GM12878 (cell line): ENCODE results near the gene ANTKMT. TPM values are rescaled to one million over a fixed set of nuclear protein-coding genes. Genes with fewer than 3 reads are reported as not detected.

Experiments
- ATAC-seq: fragments of 200-7000 bp; cut with Tn5 transposase; 3 replicates; pipeline ENCODE4 v1.9.1; 2020; ENCODE audit warnings: mild to moderate bottlenecking, moderate library complexity
- BruUV-seq: library from RNA; stranded (reverse); fragments of 400-500 nt; replicated peaks from 2 replicates; lab custom pipeline; 2021; lab: Mats Ljungman, UMichigan
- CTCF ChIA-PET: fragments of 300-600 bp; sonication (Branson Sonifier 250); formaldehyde crosslinking; extraction: SDS; loops from one replicate; lab custom pipeline; 2021; ENCODE audit warnings: inconsistent platforms; lab: Yijun Ruan, JAX
- POLR2A ChIA-PET: fragments of 350-600 bp; formaldehyde crosslinking; extraction: SDS; loops from one replicate; lab custom pipeline; 2021; ENCODE audit warnings: inconsistent platforms; lab: Charles Lee
- RAD21 ChIA-PET: fragments of 300-600 bp; sonication (Branson Sonifier 250); formaldehyde crosslinking; loops from one replicate; lab custom pipeline; 2023; ENCODE audit warnings: antibody characterized with exemption; ENCODE audit not compliant: unreplicated experiment; lab: Charles Lee
- SMC1A ChIA-PET: fragments of 300-600 bp; sonication (Branson Sonifier 250); formaldehyde crosslinking; loops from one replicate; lab custom pipeline; 2023; ENCODE audit not compliant: unreplicated experiment, uncharacterized antibody; lab: Charles Lee
- DNase-seq: peaks from one replicate; pipeline ENCODE4 v3.0.0-alpha.2; 2011; ENCODE audit warnings: low read depth, low spot score
- FAIRE-seq: peaks from 3 replicates; lab custom pipeline; 2011; peaks lifted over from hg19 to GRCh38; lab: Jason Lieb, UNC
- H2AFZ ChIP-seq: 2 replicates; pipeline ENCODE4 v1.6.0; 2011; ENCODE audit warnings: low read depth, low read length, control low read depth; ENCODE audit not compliant: control insufficient read depth
- H3K27ac ChIP-seq: 2 replicates; pipeline ENCODE4 v1.5.1; 2011; ENCODE audit warnings: control low read depth; ENCODE audit not compliant: control insufficient read depth, insufficient read depth
- H3K27me3 ChIP-seq, 2 experiments: replicated peaks in 1 of 2; 2 replicates each; pipeline versions ENCODE4 v1.6.0 to v1.6.1; 2011; ENCODE audit warnings: low read length in 1 of 2; ENCODE audit not compliant: control insufficient read depth in 2 of 2, insufficient read depth in 2 of 2
- H3K36me3 ChIP-seq, 2 experiments: 2 replicates each; pipeline ENCODE4 v1.5.1; 2011; ENCODE audit warnings: low read length in 1 of 2; ENCODE audit not compliant: control insufficient read depth in 2 of 2, insufficient read depth in 2 of 2
- H3K4me1 ChIP-seq: 2 replicates; pipeline ENCODE4 v1.6.1; 2011; ENCODE audit warnings: mild to moderate bottlenecking, low read length, moderate library complexity, mixed read lengths; ENCODE audit not compliant: control insufficient read depth, insufficient read depth
- H3K4me2 ChIP-seq: 2 replicates; pipeline ENCODE4 v1.6.0; 2011; ENCODE audit warnings: control low read depth; ENCODE audit not compliant: control insufficient read depth, insufficient read depth
- H3K4me3 ChIP-seq: fragments of 200-600 bp; sonication (generic); 2 replicates; pipeline ENCODE4 v1.5.1; 2016
- H3K79me2 ChIP-seq: 2 replicates; pipeline ENCODE4 v1.6.0; 2011; ENCODE audit warnings: low read length; ENCODE audit not compliant: control insufficient read depth, insufficient read depth
- H3K9ac ChIP-seq: 2 replicates; pipeline ENCODE4 v1.8.0; 2011; ENCODE audit warnings: low read length, control low read depth, mixed read lengths; ENCODE audit not compliant: control insufficient read depth, insufficient read depth
- H3K9me3 ChIP-seq: replicated peaks from 3 replicates; pipeline ENCODE4 v1.5.1; 2011; ENCODE audit warnings: mild to moderate bottlenecking, low read length; ENCODE audit not compliant: control insufficient read depth, insufficient read depth
- H4K20me1 ChIP-seq: 2 replicates; pipeline ENCODE4 v1.6.0; 2011; ENCODE audit not compliant: control insufficient read depth, insufficient read depth
- CTCF ChIP-seq, 3 experiments: IDR thresholded peaks in 2 of 3; conservative IDR thresholded peaks in 1 of 3; 2 replicates each; pipeline ENCODE4 v1.5.1; 2011; ENCODE audit warnings: low read depth in 3 of 3, low read length in 3 of 3, mild to moderate bottlenecking in 3 of 3, control low read depth in 2 of 3, moderate library complexity in 2 of 3, inconsistent platforms in 1 of 3, mixed read lengths in 1 of 3; ENCODE audit not compliant: control insufficient read depth in 2 of 3, insufficient read depth in 1 of 3; ENCODE audit errors: extremely low read depth in 1 of 3
- GATAD2B ChIP-seq: fragments of 450-650 bp; conservative IDR thresholded peaks from 2 replicates; pipeline ENCODE4 v1.6.1; 2017; ENCODE audit warnings: low read depth, mild to moderate bottlenecking, moderate library complexity
- HDAC6 ChIP-seq: fragments of 200-600 bp; sonication (generic); IDR thresholded peaks from one replicate; pipeline ENCODE4 v1.8.0; 2017; ENCODE audit warnings: antibody characterized with exemption; ENCODE audit not compliant: unreplicated experiment
- IKZF1 ChIP-seq: fragments of 450-650 bp; conservative IDR thresholded peaks from 2 replicates; pipeline ENCODE4 v1.6.1; 2017; ENCODE audit warnings: antibody characterized with exemption, mild to moderate bottlenecking
- LARP7 ChIP-seq: fragments of 450-650 bp; IDR thresholded peaks from 2 replicates; pipeline ENCODE4 v1.6.1; 2017; ENCODE audit warnings: mild to moderate bottlenecking
- NKRF ChIP-seq: fragments of 450-650 bp; conservative IDR thresholded peaks from 2 replicates; pipeline ENCODE4 v1.6.1; 2017; ENCODE audit warnings: mild to moderate bottlenecking, moderate library complexity
- NR2F1 ChIP-seq: fragments of 450-650 bp; conservative IDR thresholded peaks from 2 replicates; pipeline ENCODE4 v1.6.1; 2017; ENCODE audit warnings: mild to moderate bottlenecking
- PML ChIP-seq: IDR thresholded peaks from 2 replicates; pipeline ENCODE4 v1.6.1; 2012; ENCODE audit warnings: low read length, inconsistent platforms
- POU2F2 ChIP-seq: IDR thresholded peaks from 3 replicates; pipeline ENCODE4 v1.6.1; 2011; ENCODE audit warnings: low read depth, mild to moderate bottlenecking, low read length, borderline replicate concordance
- SRF ChIP-seq, 2 experiments: IDR thresholded peaks; 2 replicates each; pipeline ENCODE4 v1.6.1; 2011; ENCODE audit warnings: low read depth in 2 of 2, low read length in 2 of 2, mild to moderate bottlenecking in 1 of 2, moderate library complexity in 1 of 2
- SUZ12 ChIP-seq: fragments of 200-600 bp; sonication (generic); IDR thresholded peaks from one replicate; pipeline ENCODE4 v1.6.1; 2018; ENCODE audit warnings: antibody characterized with exemption, mild to moderate bottlenecking; ENCODE audit not compliant: unreplicated experiment
- YY1 ChIP-seq: IDR thresholded peaks from 2 replicates; pipeline ENCODE4 v1.6.1; 2011; ENCODE audit warnings: low read depth, mild to moderate bottlenecking, low read length
- WGBS: methylation state at CpG from one replicate; pipeline ENCODE4 v1.1.6; 2016; ENCODE audit warnings: low lambda C conversion rate; ENCODE audit not compliant: insufficient replicate concordance, insufficient coverage; ENCODE audit errors: missing lambda C conversion rate; 5-methylcytosine and 5-hydroxymethylcytosine counted together
- in situ Hi-C: fragments of 300-500 bp; cut with MboI; formaldehyde crosslinking; loops from 9 replicates; pipeline ENCODE4 v1.14.3; 2018; ENCODE audit warnings: mixed read lengths
- intact Hi-C: fragments of 100-400 bp; cut with micrococcal nuclease; formaldehyde crosslinking; loops from one replicate; pipeline ENCODE4 v1.14.2; 2022; ENCODE audit not compliant: unreplicated experiment
- polyA plus RNA-seq, 11 experiments: library from polyadenylated mRNA; depleted of rRNA in 4 of 11; unstranded in 6 of 11; stranded (reverse) in 5 of 11; fragments of >200 nt; fragmentation: Nextera tagmentation in 4 of 11; fragmentation: Illumina TruSeq in 1 of 11; extraction: Ambion mirVana in 4 of 11; extraction: Trizol in 1 of 11; gene quantifications; 1 replicate in 1 of 11; 2 replicates in 10 of 11; pipeline versions ENCODE4 v1.2.1 to v1.2.3, GENCODE V29; 2011 to 2016; ENCODE audit warnings: inconsistent platforms in 2 of 11, missing spikeins in 2 of 11, low read depth in 1 of 11
- total RNA-seq, 4 experiments: library from RNA; depleted of rRNA in 3 of 4; stranded (reverse); fragments of >200 nt in 3 of 4; fragmentation: Illumina TruSeq in 1 of 4; extraction: Trizol in 1 of 4; gene quantifications; 2 replicates each; pipeline versions ENCODE4 v1.2.1 to v1.2.3, GENCODE V29; 2013 to 2021
- TF ChIP-seq, protein P1 (sequence below): fragments of 450-650 bp; IDR thresholded peaks from 2 replicates; pipeline ENCODE4 v1.6.1; 2017; ENCODE audit warnings: mild to moderate bottlenecking, moderate library complexity

ANTKMT gene
- total and polyA plus RNA-seq, 10 of the 15 experiments (the other 5 are each of a cell fraction or from before 2014, with no cell fraction given): 0.58 to 60.5 (median 25.8) TPM

DNA sequence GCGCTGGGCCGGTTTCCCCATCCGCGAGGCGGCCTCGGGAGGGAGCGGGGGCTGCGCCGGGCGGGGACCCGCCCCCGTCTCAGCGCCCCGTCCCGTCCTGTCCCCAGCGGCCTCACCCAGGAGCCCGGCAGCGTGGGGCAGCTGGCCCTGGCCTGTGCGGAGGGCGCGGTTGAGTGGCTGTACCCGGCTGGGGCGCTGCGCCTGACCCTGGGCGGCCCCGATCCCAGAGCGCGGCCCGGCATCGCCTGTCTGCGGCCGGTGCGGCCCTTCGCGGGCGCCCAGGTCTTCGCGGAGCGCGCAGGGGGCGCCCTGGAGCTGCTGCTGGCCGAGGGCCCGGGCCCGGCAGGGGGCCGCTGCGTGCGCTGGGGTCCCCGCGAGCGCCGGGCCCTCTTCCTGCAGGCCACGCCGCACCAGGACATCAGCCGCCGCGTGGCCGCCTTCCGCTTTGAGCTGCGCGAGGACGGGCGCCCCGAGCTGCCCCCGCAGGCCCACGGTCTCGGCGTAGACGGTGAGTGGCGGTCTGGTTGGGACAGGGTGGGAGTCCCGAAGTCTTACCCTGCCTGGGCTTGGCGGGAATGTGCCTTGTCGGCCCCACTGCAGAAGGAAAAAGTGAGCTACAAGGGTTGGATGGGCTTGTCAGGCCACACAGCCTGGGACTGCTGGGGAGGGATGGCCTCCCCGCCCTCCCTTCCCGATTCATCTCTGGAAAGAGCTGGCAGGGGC is 5.3 kb upstream of the ANTKMT start:
- Histone ChIP-seq H3K9ac (no peak overlapping the region), H3K4me3 (peak overlapping the region; percentile 58), H3K4me2 (peak overlapping the region; percentile 82), H4K20me1 (0 out of 2 replicates have a peak, but pooled peaks cover 2% of the 10 kb centered on the region), H3K79me2 (no peaks in the 10 kb centered on the region), H3K4me1 (peaks cover 10% of the 10 kb centered on the region), H2AFZ (peak overlapping the region; percentile 58)
- ChIA-PET SMC1A (interaction anchor here (0.7 to 1.0 kb wide), 2 partner anchors 10 to 17 kb away, joined by 3 read pairs; partner anchors contain the start of gene CCDC78), CTCF (interaction anchor here (1.9 to 2.2 kb wide), 3 partner anchors 22 to 70 kb away, joined by 5 to 9 read pairs (median 6); partner anchors contain the start of gene CIAO3)
- no peak for FAIRE-seq
- in situ Hi-C loops (no loop called here), intact Hi-C loops (no loop called here)
- TF ChIP-seq SRF (IDR thresholded peaks at IDR 0.05; ENCODE audit: low read depth in 2 of 2, low read length in 2 of 2) (no peak), GATAD2B (peak; percentile 68; the same call in 1 of the 2 replicates), LARP7 (peak; percentile 70; the same call in 1 of the 2 replicates), PML (no peak), CTCF (IDR thresholded peaks at IDR 0.05 in 2 of 3, conservative IDR thresholded peaks at IDR 0.05 in 1 of 3; ENCODE audit: control insufficient read depth in 2 of 3, extremely low read depth in 1 of 3, insufficient read depth in 1 of 3, low read depth in 3 of 3, low read length in 3 of 3) (0 out of 6 replicates have a peak, but pooled peaks of 2 of the 3 experiments have one; percentile 1 to 15), NR2F1 (0 out of 2 replicates have a peak, but pooled peaks have one; percentile 37), IKZF1 (peak; percentile 54; the same call in 1 of the 2 replicates), POU2F2 (no peak), HDAC6 (peak; percentile 86), SUZ12 (peak; percentile 48), NKRF (0 out of 2 replicates have a peak, but pooled peaks have one; percentile 35), YY1 (no peak)
- TF ChIP-seq, protein P1, sequence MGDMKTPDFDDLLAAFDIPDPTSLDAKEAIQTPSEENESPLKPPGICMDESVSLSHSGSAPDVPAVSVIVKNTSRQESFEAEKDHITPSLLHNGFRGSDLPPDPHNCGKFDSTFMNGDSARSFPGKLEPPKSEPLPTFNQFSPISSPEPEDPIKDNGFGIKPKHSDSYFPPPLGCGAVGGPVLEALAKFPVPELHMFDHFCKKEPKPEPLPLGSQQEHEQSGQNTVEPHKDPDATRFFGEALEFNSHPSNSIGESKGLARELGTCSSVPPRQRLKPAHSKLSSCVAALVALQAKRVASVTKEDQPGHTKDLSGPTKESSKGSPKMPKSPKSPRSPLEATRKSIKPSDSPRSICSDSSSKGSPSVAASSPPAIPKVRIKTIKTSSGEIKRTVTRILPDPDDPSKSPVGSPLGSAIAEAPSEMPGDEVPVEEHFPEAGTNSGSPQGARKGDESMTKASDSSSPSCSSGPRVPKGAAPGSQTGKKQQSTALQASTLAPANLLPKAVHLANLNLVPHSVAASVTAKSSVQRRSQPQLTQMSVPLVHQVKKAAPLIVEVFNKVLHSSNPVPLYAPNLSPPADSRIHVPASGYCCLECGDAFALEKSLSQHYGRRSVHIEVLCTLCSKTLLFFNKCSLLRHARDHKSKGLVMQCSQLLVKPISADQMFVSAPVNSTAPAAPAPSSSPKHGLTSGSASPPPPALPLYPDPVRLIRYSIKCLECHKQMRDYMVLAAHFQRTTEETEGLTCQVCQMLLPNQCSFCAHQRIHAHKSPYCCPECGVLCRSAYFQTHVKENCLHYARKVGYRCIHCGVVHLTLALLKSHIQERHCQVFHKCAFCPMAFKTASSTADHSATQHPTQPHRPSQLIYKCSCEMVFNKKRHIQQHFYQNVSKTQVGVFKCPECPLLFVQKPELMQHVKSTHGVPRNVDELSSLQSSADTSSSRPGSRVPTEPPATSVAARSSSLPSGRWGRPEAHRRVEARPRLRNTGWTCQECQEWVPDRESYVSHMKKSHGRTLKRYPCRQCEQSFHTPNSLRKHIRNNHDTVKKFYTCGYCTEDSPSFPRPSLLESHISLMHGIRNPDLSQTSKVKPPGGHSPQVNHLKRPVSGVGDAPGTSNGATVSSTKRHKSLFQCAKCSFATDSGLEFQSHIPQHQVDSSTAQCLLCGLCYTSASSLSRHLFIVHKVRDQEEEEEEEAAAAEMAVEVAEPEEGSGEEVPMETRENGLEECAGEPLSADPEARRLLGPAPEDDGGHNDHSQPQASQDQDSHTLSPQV: no peak
- TF ChIP-seq, all 136 proteins: peak for 8
- ChIA-PET RAD21 (interaction anchor here (1.5 kb wide), 1 partner anchor 70 kb away, joined by 5 read pairs; no protein-coding TSS in a partner anchor), POLR2A (interaction anchor here (1.6 to 2.4 kb wide), 2 partner anchors 21 to 73 kb away, joined by 4 to 7 read pairs; partner anchors contain the start of genes CHTF18 and RPUSD1)
- no peaks in the 10 kb centered on the region for H3K9me3 ChIP-seq
- H3K27ac ChIP-seq: no peak overlapping the region
- ATAC-seq (peak; percentile 13), DNase-seq (no peak)
- WGBS: 2% methylated on average over 34 of the region's 74 CpGs
- no peaks in the 10 kb centered on the region for H3K27me3 ChIP-seq
- H3K36me3 ChIP-seq: no peaks in the 10 kb centered on the region
- no TSS peak for BruUV-seq
